Caco-2 (cell line): ENCODE measurements around the gene TIMM13. TPM values are rescaled to one million over a fixed set of nuclear protein-coding genes. Genes with fewer than 3 reads are reported as not detected.
A peak's percentile ranks its signal among the peaks of the same experiment; 100 is the strongest.
"Not testable (repeated sequence)": the region's sequence is repeated elsewhere in the genome, so short reads cannot be mapped to it uniquely, and the experiment has no call there.

Experiments used
- BruUV-seq: library from RNA; stranded (reverse); fragments of 400-500 nt; replicated peaks from 2 replicates; lab custom pipeline; 2021; lab: Mats Ljungman, UMichigan
- CTCF ChIA-PET: fragments of 300-600 bp; sonication (Branson Sonifier 250); formaldehyde crosslinking; loops from one replicate; lab custom pipeline; 2022; ENCODE audit warnings: antibody characterized with exemption; lab: Charles Lee
- POLR2A ChIA-PET: fragments of 300-600 bp; sonication (Branson Sonifier 250); formaldehyde crosslinking; loops from one replicate; lab custom pipeline; 2022; ENCODE audit warnings: antibody characterized with exemption; lab: Charles Lee
- DNase-seq, 2 experiments: peaks; one replicate each; pipeline versions ENCODE4 v3.0.0 to v3.0.0-alpha.2; 2020 to 2022
- H3K27me3 ChIP-seq: replicated peaks from 2 replicates; pipeline ENCODE4 v1.6.0; 2011; ENCODE audit warnings: low read length; ENCODE audit not compliant: control insufficient read depth, insufficient read depth
- H3K36me3 ChIP-seq: 2 replicates; pipeline ENCODE4 v1.5.1; 2011; ENCODE audit warnings: low read length; ENCODE audit not compliant: control insufficient read depth, insufficient read depth
- H3K4me1 ChIP-seq: fragments of 250-450 bp; sonication (Bioruptor Pico); 2 replicates; pipeline ENCODE4 v1.5.1; 2020; ENCODE audit warnings: mild to moderate bottlenecking
- H3K4me3 ChIP-seq: 2 replicates; pipeline ENCODE4 v1.5.1; 2011; ENCODE audit warnings: low read depth, mild to moderate bottlenecking, control low read depth, low read length
- H3K9me3 ChIP-seq: fragments of 250-450 bp; sonication (Bioruptor Pico); 2 replicates; pipeline ENCODE4 v1.5.1; 2020; ENCODE audit warnings: mild to moderate bottlenecking, moderate library complexity
- H3K27ac Mint-ChIP-seq: one replicate; pipeline ENCODE4 v1.8.0; 2022; ENCODE audit warnings: mixed read lengths; ENCODE audit not compliant: unreplicated experiment
- H3K27me3 Mint-ChIP-seq: one replicate; pipeline ENCODE4 v1.8.0; 2022; ENCODE audit warnings: mixed read lengths; ENCODE audit not compliant: insufficient read depth, unreplicated experiment
- H3K36me3 Mint-ChIP-seq: one replicate; pipeline ENCODE4 v1.8.0; 2022; ENCODE audit warnings: mild to moderate bottlenecking, mixed read lengths; ENCODE audit not compliant: insufficient read depth, unreplicated experiment
- H3K4me1 Mint-ChIP-seq: one replicate; pipeline ENCODE4 v1.8.0; 2022; ENCODE audit warnings: low read depth, mixed read lengths; ENCODE audit not compliant: unreplicated experiment
- H3K4me3 Mint-ChIP-seq: one replicate; pipeline ENCODE4 v1.8.0; 2022; ENCODE audit warnings: mild to moderate bottlenecking, moderate library complexity, mixed read lengths; ENCODE audit not compliant: unreplicated experiment
- H3K9me3 Mint-ChIP-seq: one replicate; pipeline ENCODE4 v1.8.0; 2022; ENCODE audit warnings: mixed read lengths; ENCODE audit not compliant: unreplicated experiment
- intact Hi-C: fragments of 100-400 bp; cut with micrococcal nuclease; formaldehyde crosslinking; loops from one replicate; pipeline ENCODE4 v1.10.0; 2022; ENCODE audit not compliant: unreplicated experiment
- total RNA-seq: library from RNA; stranded (reverse); gene quantifications from 2 replicates; pipeline ENCODE4 v1.2.3, GENCODE V29; 2022
- TF ChIP-seq, protein P1 (sequence below), 2 experiments: fragments of 200-600 bp in 1 of 2; IDR thresholded peaks; 1 replicate in 1 of 2; 2 replicates in 1 of 2; pipeline versions ENCODE4 v1.5.1 to v1.8.0; 2011 to 2022; ENCODE audit warnings: antibody characterized with exemption in 1 of 2, control low read depth in 1 of 2, inconsistent platforms in 1 of 2, low read depth in 1 of 2, low read length in 1 of 2, mild to moderate bottlenecking in 1 of 2, moderate library complexity in 1 of 2; ENCODE audit not compliant: insufficient read depth in 1 of 2, severe bottlenecking in 1 of 2, unreplicated experiment in 1 of 2

TIMM13 gene
- total RNA-seq, 1 experiment from 2014 or later = 200 TPM

DNA sequence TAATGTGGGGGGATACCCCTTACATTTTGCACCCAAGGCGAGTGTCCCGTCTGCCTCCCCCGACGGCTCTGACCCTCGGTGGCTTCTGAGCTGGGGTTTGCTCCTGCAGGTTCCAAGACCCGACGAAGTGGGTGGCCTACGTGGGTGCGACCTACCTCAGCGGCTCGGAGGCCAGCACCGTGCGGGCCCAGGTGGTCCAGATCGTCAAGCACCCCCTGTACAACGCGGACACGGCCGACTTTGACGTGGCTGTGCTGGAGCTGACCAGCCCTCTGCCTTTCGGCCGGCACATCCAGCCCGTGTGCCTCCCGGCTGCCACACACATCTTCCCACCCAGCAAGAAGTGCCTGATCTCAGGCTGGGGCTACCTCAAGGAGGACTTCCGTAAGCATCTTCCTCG, 19.1 kb downstream of the TIMM13 start:
- DNase-seq = no peak
- Mint-ChIP-seq H3K36me3 (peaks cover 5% of the 10 kb centered on the region), H3K4me3 (no peak overlapping the region), H3K27ac (no peak overlapping the region), H3K4me1 (no peaks in the 10 kb centered on the region), H3K27me3 (peaks cover 4% of the 10 kb centered on the region), H3K9me3 (peaks cover 12% of the 10 kb centered on the region)
- TF ChIP-seq, protein P1, sequence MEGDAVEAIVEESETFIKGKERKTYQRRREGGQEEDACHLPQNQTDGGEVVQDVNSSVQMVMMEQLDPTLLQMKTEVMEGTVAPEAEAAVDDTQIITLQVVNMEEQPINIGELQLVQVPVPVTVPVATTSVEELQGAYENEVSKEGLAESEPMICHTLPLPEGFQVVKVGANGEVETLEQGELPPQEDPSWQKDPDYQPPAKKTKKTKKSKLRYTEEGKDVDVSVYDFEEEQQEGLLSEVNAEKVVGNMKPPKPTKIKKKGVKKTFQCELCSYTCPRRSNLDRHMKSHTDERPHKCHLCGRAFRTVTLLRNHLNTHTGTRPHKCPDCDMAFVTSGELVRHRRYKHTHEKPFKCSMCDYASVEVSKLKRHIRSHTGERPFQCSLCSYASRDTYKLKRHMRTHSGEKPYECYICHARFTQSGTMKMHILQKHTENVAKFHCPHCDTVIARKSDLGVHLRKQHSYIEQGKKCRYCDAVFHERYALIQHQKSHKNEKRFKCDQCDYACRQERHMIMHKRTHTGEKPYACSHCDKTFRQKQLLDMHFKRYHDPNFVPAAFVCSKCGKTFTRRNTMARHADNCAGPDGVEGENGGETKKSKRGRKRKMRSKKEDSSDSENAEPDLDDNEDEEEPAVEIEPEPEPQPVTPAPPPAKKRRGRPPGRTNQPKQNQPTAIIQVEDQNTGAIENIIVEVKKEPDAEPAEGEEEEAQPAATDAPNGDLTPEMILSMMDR (IDR thresholded peaks at IDR 0.05; ENCODE audit: insufficient read depth in 1 of 2, low read depth in 1 of 2, low read length in 1 of 2, severe bottlenecking in 1 of 2, unreplicated experiment in 1 of 2) = no peak
- H3K4me1 ChIP-seq = no peaks in the 10 kb centered on the region
- no TSS peak for BruUV-seq
- H3K4me3 ChIP-seq = no peak overlapping the region
- POLR2A ChIA-PET = no interaction called here
- H3K27me3 ChIP-seq = no peaks in the 10 kb centered on the region
- no peaks in the 10 kb centered on the region for H3K36me3 ChIP-seq
- CTCF ChIA-PET = no interaction called here
- intact Hi-C loops = no loop called here
- H3K9me3 ChIP-seq = no peaks in the 10 kb centered on the region

DNA sequence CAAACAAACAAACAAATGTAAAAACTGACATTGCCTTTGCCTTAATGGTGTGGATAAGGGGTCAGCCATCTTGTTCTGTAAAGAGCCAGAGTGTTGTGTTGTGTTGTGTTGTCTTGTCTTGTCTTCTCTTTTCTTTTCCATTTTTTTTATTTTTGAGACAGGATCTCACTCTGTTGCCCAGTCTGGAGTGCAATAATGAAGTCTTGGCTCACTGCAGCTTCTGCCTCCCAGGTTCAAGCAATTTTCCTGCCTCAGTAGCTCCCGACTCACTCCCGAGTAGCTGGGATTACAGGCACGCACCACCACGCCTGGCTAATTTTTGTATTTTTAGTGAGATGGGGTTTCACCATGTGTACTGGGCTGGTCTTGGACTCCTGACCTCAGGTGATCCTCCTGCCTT, 27.8 kb downstream of the TIMM13 start:
- intact Hi-C loops = no loop called here
- TF ChIP-seq, protein P1 (IDR thresholded peaks at IDR 0.05; ENCODE audit: insufficient read depth in 1 of 2, low read depth in 1 of 2, low read length in 1 of 2, severe bottlenecking in 1 of 2, unreplicated experiment in 1 of 2) = no peak
- CTCF ChIA-PET = interaction anchor here (0.7 kb wide), 1 partner anchor 1994 kb away, joined by 3 read pairs; no protein-coding TSS in a partner anchor

GRCh38 chr19:2398735-2399305, 28.6 kb downstream of the TIMM13 start:
- H3K9me3 Mint-ChIP-seq = peaks cover 11% of the 10 kb centered on the region
- Histone ChIP-seq H3K9me3 (no peaks in the 10 kb centered on the region), H3K27me3 (no peaks in the 10 kb centered on the region), H3K36me3 (no peaks in the 10 kb centered on the region), H3K4me1 (peaks cover 15% of the 10 kb centered on the region), H3K4me3 (no peak overlapping the region)
- no TSS peak for BruUV-seq
- H3K36me3 Mint-ChIP-seq = no peaks in the 10 kb centered on the region
- no peaks in the 10 kb centered on the region for H3K27me3 Mint-ChIP-seq
- DNase-seq = no peak
- H3K27ac Mint-ChIP-seq = no peak overlapping the region
- no peaks in the 10 kb centered on the region for H3K4me1 Mint-ChIP-seq
- ChIA-PET POLR2A (no interaction called here), CTCF (interaction anchor here (0.7 kb wide), 1 partner anchor 1995 kb away, joined by 3 read pairs; no protein-coding TSS in a partner anchor)
- intact Hi-C loops = no loop called here
- no peak overlapping the region for H3K4me3 Mint-ChIP-seq
- TF ChIP-seq, protein P1 (IDR thresholded peaks at IDR 0.05; ENCODE audit: insufficient read depth in 1 of 2, low read depth in 1 of 2, low read length in 1 of 2, severe bottlenecking in 1 of 2, unreplicated experiment in 1 of 2) = no peak

More for the DNA sequence above, 27.8 kb downstream of the TIMM13 start:
- Mint-ChIP-seq H3K9me3 (peaks cover 18% of the 10 kb centered on the region), H3K27ac (no peak overlapping the region), H3K27me3 (no peaks in the 10 kb centered on the region), H3K4me3 (no peak overlapping the region), H3K36me3 (no peaks in the 10 kb centered on the region), H3K4me1 (no peaks in the 10 kb centered on the region)
- Histone ChIP-seq H3K36me3 (no peaks in the 10 kb centered on the region), H3K4me3 (no peak overlapping the region), H3K27me3 (no peaks in the 10 kb centered on the region), H3K4me1 (peaks cover 10% of the 10 kb centered on the region), H3K9me3 (no peaks in the 10 kb centered on the region)
- BruUV-seq = no TSS peak
- POLR2A ChIA-PET = no interaction called here
- DNase-seq = no peak

GRCh38 chr19:2397173-2397572, 30.2 kb downstream of the TIMM13 start:
- BruUV-seq, H3K27me3 ChIP-seq, H3K36me3 Mint-ChIP-seq, H3K27me3 Mint-ChIP-seq, H3K4me3 ChIP-seq, H3K9me3 ChIP-seq, H3K4me1 Mint-ChIP-seq, POLR2A ChIA-PET, CTCF ChIA-PET, intact Hi-C loops, H3K27ac Mint-ChIP-seq, H3K4me3 Mint-ChIP-seq, H3K36me3 ChIP-seq, H3K9me3 Mint-ChIP-seq, DNase-seq: not testable (repeated sequence)
- peaks cover 15% of the 10 kb centered on the region for H3K4me1 ChIP-seq

GRCh38 chr19:2395293-2395829, 32.0 kb downstream of the TIMM13 start:
- H3K36me3 ChIP-seq = not testable (repeated sequence)

More at GRCh38 chr19:2395293-2395829, 32.0 kb downstream of the TIMM13 start:
- H3K27me3 ChIP-seq, DNase-seq, H3K4me1 Mint-ChIP-seq, H3K9me3 Mint-ChIP-seq, H3K9me3 ChIP-seq, BruUV-seq, H3K27me3 Mint-ChIP-seq, H3K4me3 ChIP-seq, intact Hi-C loops, H3K36me3 Mint-ChIP-seq: not testable (repeated sequence)
- H3K4me1 ChIP-seq = peaks cover 15% of the 10 kb centered on the region
- Mint-ChIP-seq H3K4me3 (peak overlapping the region; percentile 29), H3K27ac (peak overlapping the region; percentile 48)
- CTCF ChIA-PET = interaction anchor here (1.5 kb wide), 1 partner anchor 242 kb away, joined by 7 read pairs; no protein-coding TSS in a partner anchor
- POLR2A ChIA-PET = interaction anchor here (0.7 kb wide), 1 partner anchor 390 kb away, joined by 3 read pairs; no protein-coding TSS in a partner anchor
